ENCODE results near the gene GPR15LG.
A peak's percentile ranks its signal among the peaks of the same experiment; 100 is the strongest.

Gene GPR15LG

GRCh38 chr10:84191106-84191505 is 17.5 kb downstream of the GPR15LG start:
- Histone ChIP-seq H3K27ac (ENCODE audit: low read depth, low read length, poor library complexity, severe bottlenecking) (no peak overlapping the region), H3K9ac (ENCODE audit: low read length) (no peak overlapping the region), H3K79me2 (ENCODE audit: insufficient read depth, low read length) (no peaks in the 10 kb centered on the region), H3K36me3 (ENCODE audit: insufficient read depth, low read length) (no peaks in the 10 kb centered on the region), H3K9me2 (ENCODE audit: low read depth, low read length) (no peaks in the 10 kb centered on the region), H3K4me3 (ENCODE audit: low read depth, low read length, poor library complexity, severe bottlenecking) (no peak overlapping the region), H2AFZ (ENCODE audit: low read length) (no peak overlapping the region), H3K4me2 (ENCODE audit: low read length) (no peak overlapping the region), H3K27me3 (ENCODE audit: insufficient read depth, low read length) (0 out of 2 replicates have a peak, but pooled peaks cover 10% of the 10 kb centered on the region), H4K20me1 (ENCODE audit: insufficient read depth, low read length) (no peaks in the 10 kb centered on the region), H3K4me1 (ENCODE audit: insufficient read depth, low read length, severe bottlenecking) (peaks cover 6% of the 10 kb centered on the region), H3F3A (ENCODE audit: insufficient read depth, low read length) (no peaks in the 10 kb centered on the region), H3K9me3 (ENCODE audit: low read length) (no peaks in the 10 kb centered on the region)
- no peak for TF ChIP-seq EZH2 (IDR thresholded peaks at IDR 0.05; ENCODE audit: borderline replicate concordance, low read length)
- TF ChIP-seq CTCF (IDR thresholded peaks at IDR 0.05; ENCODE audit: low read length): no peak

GRCh38 chr10:84193327-84193726 is 19.7 kb downstream of the GPR15LG start:
- H3K9me2 ChIP-seq (ENCODE audit: low read depth, low read length): no peaks in the 10 kb centered on the region
- H3K27ac ChIP-seq (ENCODE audit: low read depth, low read length, poor library complexity, severe bottlenecking): no peak overlapping the region
- 0 out of 2 replicates have a peak, but pooled peaks cover 13% of the 10 kb centered on the region for H3K27me3 ChIP-seq (ENCODE audit: insufficient read depth, low read length)
- no peaks in the 10 kb centered on the region for H3F3A ChIP-seq (ENCODE audit: insufficient read depth, low read length)
- no peaks in the 10 kb centered on the region for H3K79me2 ChIP-seq (ENCODE audit: insufficient read depth, low read length)
- H3K4me3 ChIP-seq (ENCODE audit: low read depth, low read length, poor library complexity, severe bottlenecking): no peak overlapping the region
- no peaks in the 10 kb centered on the region for H3K36me3 ChIP-seq (ENCODE audit: insufficient read depth, low read length)
- H3K9ac ChIP-seq (ENCODE audit: low read length): no peak overlapping the region
- TF ChIP-seq EZH2 (IDR thresholded peaks at IDR 0.05; ENCODE audit: borderline replicate concordance, low read length) (no peak), CTCF (IDR thresholded peaks at IDR 0.05; ENCODE audit: low read length) (no peak)
- no peak overlapping the region for H3K4me2 ChIP-seq (ENCODE audit: low read length)
- H3K9me3 ChIP-seq (ENCODE audit: low read length): no peaks in the 10 kb centered on the region
- peaks cover 6% of the 10 kb centered on the region for H3K4me1 ChIP-seq (ENCODE audit: insufficient read depth, low read length, severe bottlenecking)
- H4K20me1 ChIP-seq (ENCODE audit: insufficient read depth, low read length): no peaks in the 10 kb centered on the region
- no peak overlapping the region for H2AFZ ChIP-seq (ENCODE audit: low read length)

- Histone ChIP-seq H3K27me3 (ENCODE audit: insufficient read depth, low read length) (0 out of 2 replicates have a peak, but pooled peaks cover 14% of the 10 kb centered on the region), H4K20me1 (ENCODE audit: insufficient read depth, low read length) (no peaks in the 10 kb centered on the region), H3F3A (ENCODE audit: insufficient read depth, low read length) (no peaks in the 10 kb centered on the region), H3K36me3 (ENCODE audit: insufficient read depth, low read length) (no peaks in the 10 kb centered on the region), H3K79me2 (ENCODE audit: insufficient read depth, low read length) (no peaks in the 10 kb centered on the region), H3K9me2 (ENCODE audit: low read depth, low read length) (no peaks in the 10 kb centered on the region), H3K9me3 (ENCODE audit: low read length) (no peaks in the 10 kb centered on the region), H3K4me3 (ENCODE audit: low read depth, low read length, poor library complexity, severe bottlenecking) (peak overlapping the region; percentile 53), H3K4me2 (ENCODE audit: low read length) (peak overlapping the region; percentile 70), H2AFZ (ENCODE audit: low read length) (no peak overlapping the region), H3K4me1 (ENCODE audit: insufficient read depth, low read length, severe bottlenecking) (peaks cover 6% of the 10 kb centered on the region), H3K27ac (ENCODE audit: low read depth, low read length, poor library complexity, severe bottlenecking) (no peak overlapping the region), H3K9ac (ENCODE audit: low read length) (no peak overlapping the region; the same call in 1 of the 2 replicates)
- TF ChIP-seq EZH2 (IDR thresholded peaks at IDR 0.05; ENCODE audit: borderline replicate concordance, low read length): no peak
- TF ChIP-seq CTCF (IDR thresholded peaks at IDR 0.05; ENCODE audit: low read length): no peak
Observed at GRCh38 chr10:84193846-84194423, 20.3 kb downstream of the GPR15LG start.
